Suppressor macrophage (primary cell): ENCODE data around the gene PAOX.

Experiments used
- DNase-seq, 4 experiments: peaks; one replicate each; pipeline ENCODE4 v3.0.0-alpha.2; 2020 to 2022

The PAOX gene

GRCh38 chr10:133388236-133388972 is 9.3 kb downstream of the PAOX start:
- DNase-seq, result peak in 2 of 4 experiments; percentile 16 to 21

- peak in 3 of 4 experiments; percentile 17 to 62 (median 42) for DNase-seq
These were observed 10.1 kb downstream of the PAOX start for GRCh38 chr10:133388973-133389818.

DNA sequence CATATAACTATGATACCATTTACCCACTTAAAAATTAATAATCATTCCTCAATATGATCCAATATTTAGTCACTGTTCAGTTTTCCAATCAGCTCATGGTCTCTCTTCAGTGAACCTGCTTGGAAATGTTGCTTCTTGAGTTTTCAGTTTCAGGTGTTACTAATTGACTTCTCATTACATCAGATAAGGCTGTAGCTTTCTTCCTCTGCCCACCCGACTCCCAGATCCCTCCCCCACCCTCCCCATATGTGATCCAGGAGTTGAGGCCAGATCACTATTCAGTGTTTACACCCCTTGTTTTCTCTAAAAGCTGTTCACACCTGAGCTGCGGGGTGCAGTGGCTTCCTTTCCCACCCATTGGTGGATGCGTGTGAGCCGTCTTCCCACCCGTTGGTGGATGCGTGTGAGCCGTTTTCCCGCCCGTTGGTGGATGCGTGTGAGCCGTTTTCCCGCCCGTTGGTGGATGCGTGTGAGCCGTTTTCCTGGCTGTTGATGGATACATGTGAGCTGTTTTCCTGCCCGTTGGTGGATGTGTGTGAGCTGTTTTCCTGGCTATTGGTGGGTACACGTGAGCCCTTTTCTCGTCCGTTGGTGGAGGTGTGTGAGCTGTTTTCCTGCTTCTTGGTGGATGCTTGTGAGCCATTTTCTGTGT is 11.7 kb downstream of the PAOX start:
- DNase-seq, result no peak

DNA sequence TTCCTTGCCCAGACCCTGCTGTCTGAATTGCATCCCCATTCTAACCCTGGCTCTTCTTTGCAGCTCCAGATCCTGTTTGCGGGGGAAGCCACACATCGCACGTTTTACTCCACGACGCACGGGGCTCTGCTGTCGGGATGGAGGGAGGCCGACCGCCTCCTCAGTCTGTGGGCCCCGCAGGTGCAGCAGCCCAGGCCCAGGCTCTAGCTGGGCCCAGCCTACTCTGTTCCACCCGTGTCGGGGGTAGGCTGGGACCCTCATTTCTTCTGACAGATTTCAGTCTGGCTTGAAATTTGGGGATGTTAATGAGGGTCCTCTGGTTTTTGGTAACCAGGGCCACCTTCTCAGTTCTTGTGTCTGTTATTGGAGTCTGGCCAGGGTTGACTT is 12.2 kb downstream of the PAOX start:
- DNase-seq, result no peak

GRCh38 chr10:133391761-133392518 is 12.9 kb downstream of the PAOX start:
- DNase-seq, result peak in 1 of 4 experiments; percentile 12

DNA sequence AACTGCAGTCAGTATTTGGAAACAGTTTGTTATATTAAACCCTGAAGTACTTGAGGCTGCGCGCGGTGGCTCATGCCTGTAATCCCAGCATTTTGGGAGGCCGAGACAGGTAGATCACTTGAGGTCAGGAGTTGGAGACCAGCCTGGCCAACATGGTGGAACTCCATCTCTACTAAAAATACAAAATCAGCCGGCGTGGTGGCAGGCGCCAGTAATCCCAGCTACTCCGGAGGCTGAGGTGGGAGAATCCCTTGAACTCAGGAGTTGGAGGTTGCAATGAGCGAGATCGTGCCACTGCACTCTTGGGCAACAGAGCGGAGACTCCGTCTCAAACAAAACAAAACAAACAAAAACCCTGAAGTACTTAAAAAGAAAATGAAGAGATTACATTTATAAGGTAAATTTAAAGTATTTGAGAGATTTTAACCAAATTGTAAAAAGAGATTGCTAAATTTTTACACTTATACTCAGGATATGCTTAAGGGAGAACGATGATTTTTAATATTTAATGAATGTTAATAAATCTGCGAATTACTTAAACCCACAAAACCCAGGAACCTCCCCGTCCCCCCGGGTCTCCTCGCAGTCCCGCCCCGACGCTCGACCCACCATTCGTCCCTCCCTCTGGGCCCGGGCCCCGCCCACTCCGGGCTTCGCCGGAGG is 14.5 kb downstream of the PAOX start:
- peak in 1 of 4 experiments; percentile 8 for DNase-seq

- DNase-seq, result peak; percentile 98 to 100 (median 100)
These were observed 15.1 kb downstream of the PAOX start, which contains the start of gene MTG1 for GRCh38 chr10:133394064-133394663. Gene MTG1, plus strand, starts transcription at chr10:133394157. Its CDS starts 64 bp downstream, at chr10:133394221.

- DNase-seq, result peak; percentile 14 to 57 (median 35)
These were observed 15.7 kb downstream of the PAOX start for GRCh38 chr10:133394801-133395221.

- no peak for DNase-seq
These were observed 17.1 kb downstream of the PAOX start for GRCh38 chr10:133396035-133396624.

DNA sequence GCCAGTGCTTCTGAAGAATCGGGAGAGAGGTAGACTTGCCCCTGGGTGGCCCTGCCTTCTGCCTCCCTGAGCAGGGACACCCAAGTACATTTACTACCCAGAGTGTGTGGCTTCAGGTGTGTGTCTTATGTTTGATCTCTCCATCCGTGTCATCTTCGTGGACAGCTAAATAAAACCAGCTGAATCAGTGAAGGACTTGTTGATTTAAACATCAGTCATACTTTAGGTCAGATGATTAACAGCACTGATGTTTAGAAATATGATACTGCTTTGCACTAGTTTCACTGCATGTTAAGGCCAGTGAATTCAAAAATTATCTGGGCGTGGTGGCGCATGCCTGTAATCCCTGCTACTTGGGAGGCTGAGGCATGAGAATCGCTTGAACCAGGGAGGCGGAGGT is 18.9 kb downstream of the PAOX start:
- DNase-seq, result no peak

DNA sequence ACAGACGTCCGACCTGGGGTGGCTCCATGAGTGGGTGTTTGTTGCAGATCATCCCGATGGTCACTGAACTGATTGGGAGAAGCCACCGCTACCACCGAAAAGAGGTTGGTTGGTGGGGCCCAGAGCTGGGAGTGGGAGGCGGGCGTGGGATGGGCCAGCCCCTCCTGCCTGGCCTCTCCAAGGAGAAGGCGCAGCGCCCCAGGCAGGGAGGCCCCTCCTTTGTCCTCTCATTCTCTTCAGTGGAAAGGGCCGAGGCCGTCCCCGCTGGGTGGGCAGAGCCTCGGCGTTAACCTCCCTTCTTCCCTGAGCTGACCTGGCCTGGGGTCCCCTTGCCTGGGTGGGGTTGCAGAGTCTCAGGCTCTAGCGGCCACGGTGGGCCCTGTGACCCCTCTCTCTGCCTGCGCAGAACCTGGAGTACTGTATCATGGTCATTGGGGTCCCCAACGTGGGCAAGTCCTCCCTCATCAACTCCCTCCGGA is 20.1 kb downstream of the PAOX start:
- no peak for DNase-seq

GRCh38 chr10:133400624-133401424 is 21.8 kb downstream of the PAOX start:
- DNase-seq, result no peak

GRCh38 chr10:133401500-133401899 is 22.4 kb downstream of the PAOX start:
- no peak for DNase-seq

DNA sequence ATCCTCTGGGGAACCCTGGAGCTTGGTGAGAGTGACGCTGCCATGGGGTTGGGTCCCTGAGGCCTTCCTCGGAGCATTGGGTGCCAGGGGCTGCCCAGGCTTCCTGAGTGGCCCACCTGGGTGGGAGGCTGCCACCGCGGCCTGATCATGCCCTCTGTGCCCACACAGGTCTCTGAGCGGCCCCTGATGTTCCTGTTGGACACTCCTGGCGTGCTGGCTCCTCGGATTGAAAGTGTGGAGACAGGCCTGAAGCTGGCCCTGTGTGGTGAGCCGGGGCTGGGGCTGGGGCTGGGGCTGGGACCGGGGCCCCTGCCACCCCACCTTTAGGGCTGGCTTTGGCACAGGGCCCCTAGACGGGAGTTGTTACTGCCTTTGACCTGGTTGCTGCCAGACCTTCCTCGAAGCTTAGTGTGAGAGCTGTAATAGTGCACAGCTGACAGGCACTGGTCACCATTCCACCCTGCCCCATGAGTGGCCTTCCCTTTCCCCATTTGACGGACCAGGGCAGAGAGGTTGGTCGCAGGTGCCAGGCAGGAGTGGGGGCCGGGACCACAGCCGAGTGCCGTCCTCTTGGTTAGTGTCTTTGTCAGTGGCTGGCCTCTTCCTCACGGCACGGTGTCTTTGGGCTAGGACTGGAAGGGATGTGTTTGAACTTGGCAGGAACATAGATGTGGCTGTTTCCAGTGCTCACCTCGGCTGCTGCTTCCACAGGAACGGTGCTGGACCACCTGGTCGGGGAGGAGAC is 23.1 kb downstream of the PAOX start:
- DNase-seq, result no peak

DNA sequence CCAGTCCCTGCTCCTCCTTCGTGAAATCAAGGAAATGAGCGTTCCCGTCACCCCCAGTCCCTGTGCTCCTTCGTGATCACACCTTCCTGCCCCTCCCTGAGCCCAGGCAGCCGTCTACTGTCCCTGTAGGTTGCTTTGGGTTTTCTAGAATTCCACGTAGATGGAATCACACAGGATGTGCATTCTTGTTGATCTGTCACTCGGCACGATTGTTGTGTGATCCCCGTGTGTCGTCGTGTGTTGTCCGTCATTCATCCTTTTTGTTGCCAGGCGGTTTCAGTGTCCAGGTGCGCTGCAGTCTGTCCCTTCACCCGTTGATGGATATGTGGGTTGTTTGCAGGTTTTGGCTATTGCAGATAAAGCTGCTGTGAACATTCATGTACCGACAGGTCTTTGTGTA is 24.3 kb downstream of the PAOX start:
- DNase-seq, result no peak

DNA sequence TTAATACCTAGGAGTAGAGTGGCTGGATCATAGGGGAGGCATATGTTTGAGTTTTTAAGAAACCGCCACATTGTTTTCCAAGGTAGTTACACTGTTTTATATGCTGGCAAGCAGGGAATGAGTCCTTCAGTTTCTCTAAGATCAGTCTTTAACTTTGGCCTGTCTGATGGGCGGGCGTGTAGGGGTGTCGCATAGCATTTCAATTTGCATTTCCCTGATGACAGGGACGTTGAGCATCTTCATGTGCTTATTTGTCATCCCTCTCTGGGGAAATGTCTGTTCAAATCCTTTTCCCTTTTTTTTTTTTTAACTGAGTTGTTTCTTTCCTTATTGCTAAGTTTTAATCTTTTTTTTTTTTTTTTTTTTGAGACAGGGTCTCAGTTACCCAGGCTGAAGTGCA is 24.7 kb downstream of the PAOX start:
- DNase-seq, result peak in 3 of 4 experiments; percentile 25 to 44 (median 44)

DNA sequence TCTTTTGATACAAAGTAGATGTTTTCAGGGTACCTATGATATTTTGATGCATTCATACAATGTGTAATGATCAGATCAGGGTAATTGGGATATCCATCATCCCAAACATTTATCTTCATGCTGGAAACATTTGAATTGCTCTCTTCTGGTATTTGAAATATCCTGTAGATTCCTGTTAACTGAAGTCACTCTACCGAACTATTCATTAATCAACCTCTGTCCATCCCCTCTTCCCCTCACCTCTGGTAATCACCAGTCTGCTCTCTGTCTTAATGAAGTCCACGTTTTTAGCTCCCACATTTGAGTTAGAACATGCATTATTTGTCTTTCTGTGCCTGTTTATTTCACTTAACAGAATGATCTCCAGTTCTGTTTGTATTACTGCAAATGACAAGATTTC is 26.2 kb downstream of the PAOX start:
- no peak for DNase-seq

- DNase-seq, result no peak
These were observed 26.9 kb downstream of the PAOX start for GRCh38 chr10:133405844-133406527.
